GM12801 (cell line): ENCODE measurements around the gene RBPMS2.

Experiments used
- TF ChIP-seq, protein P1 (sequence below): IDR thresholded peaks from one replicate; pipeline ENCODE4 v1.5.1; 2011; ENCODE audit warnings: control low read depth; ENCODE audit not compliant: insufficient read length; ENCODE audit errors: extremely low read depth

The RBPMS2 gene

GRCh38 chr15:64767203-64767602 lies 8.2 kb downstream of the RBPMS2 start:
- TF ChIP-seq, protein P1, sequence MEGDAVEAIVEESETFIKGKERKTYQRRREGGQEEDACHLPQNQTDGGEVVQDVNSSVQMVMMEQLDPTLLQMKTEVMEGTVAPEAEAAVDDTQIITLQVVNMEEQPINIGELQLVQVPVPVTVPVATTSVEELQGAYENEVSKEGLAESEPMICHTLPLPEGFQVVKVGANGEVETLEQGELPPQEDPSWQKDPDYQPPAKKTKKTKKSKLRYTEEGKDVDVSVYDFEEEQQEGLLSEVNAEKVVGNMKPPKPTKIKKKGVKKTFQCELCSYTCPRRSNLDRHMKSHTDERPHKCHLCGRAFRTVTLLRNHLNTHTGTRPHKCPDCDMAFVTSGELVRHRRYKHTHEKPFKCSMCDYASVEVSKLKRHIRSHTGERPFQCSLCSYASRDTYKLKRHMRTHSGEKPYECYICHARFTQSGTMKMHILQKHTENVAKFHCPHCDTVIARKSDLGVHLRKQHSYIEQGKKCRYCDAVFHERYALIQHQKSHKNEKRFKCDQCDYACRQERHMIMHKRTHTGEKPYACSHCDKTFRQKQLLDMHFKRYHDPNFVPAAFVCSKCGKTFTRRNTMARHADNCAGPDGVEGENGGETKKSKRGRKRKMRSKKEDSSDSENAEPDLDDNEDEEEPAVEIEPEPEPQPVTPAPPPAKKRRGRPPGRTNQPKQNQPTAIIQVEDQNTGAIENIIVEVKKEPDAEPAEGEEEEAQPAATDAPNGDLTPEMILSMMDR = no peak

DNA sequence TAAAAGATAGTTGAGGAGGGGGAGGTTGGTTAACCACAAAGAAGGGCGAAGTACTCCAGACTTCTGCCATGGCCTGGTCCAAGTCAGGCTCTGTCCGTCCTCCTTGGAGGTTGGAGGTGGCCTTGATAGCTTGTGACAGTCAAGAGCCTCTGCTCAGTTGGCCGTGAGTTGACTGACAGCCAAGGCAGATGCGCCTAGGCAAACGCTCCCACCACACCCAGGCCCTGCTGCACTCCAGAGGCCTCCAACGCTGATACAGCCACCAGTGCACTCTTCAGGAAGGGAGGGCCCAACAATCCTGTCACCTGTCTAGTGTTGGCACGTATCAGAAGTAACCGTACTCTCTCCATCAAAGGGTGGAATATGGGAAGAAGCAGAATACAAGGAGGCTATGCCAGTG lies 9.3 kb downstream of the RBPMS2 start:
- TF ChIP-seq, protein P1 = no peak

GRCh38 chr15:64763874-64764273 lies 11.5 kb downstream of the RBPMS2 start:
- TF ChIP-seq, protein P1 = no peak

DNA sequence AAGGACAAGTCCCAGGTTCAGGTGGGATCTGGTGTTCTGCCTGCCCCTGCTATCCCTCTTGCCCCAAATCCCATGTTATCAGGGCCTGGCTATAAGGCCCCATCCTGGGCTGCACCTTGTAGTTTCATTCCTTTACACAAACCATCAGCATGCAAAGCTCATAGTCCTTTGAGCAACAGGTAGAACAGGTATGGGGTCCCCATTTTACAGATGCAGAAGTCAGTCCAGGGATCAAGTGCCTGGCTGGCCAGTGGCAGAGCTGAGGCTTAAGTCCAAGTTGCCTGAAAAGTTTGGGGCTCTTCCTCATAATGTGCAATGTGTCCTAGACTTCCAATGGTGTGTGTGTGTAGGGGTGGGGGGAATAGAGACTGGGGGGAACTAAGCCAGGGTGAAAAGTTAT lies 11.9 kb downstream of the RBPMS2 start:
- TF ChIP-seq, protein P1 = no peak

DNA sequence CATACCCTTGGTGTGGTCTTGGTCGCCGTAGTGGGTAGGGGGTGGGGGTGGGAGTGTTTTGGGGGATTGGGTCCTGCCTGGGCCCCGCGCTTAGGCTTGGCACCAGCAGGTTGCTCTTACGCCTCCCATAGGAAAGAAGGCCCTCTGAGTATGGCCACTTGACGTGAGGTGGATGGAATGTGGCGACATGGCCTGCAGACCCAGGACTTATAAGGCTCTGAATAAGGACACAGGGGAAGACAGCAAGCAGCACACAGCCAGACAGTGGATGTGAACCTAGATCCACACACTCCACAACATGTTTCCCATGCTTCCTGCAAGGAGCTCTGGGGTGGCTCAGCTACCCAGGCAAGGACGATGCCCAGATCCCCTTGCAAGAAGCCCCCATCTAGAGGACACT lies 12.4 kb downstream of the RBPMS2 start:
- TF ChIP-seq, protein P1 = no peak

- TF ChIP-seq, protein P1 = no peak
These were observed 12.8 kb downstream of the RBPMS2 start for GRCh38 chr15:64762546-64762945.

DNA sequence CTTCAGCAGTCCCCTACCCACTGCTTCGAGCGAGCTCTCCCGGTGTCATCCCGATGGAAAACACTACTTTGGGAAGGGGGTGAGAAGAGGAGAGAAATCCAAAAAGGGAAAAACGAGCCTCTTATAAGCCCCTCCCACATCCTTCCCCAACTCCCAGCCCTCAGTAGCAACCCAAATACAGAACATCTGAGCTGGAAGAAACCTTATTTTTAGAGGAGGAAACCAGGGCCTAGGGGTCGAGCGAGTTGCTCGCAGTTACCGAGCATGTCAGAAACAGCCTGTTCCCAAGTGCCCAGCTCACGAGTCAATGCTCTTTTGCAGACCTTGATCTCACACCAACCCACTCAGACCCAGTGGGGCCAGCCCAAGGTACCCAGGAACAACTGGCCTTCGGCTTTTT lies 14.2 kb downstream of the RBPMS2 start:
- TF ChIP-seq, protein P1 = no peak

GRCh38 chr15:64760056-64760455 lies 15.3 kb downstream of the RBPMS2 start:
- TF ChIP-seq, protein P1 = no peak
